Natural killer cell (primary cell): ENCODE data around the gene PDE8B. TPM values are rescaled to one million over a fixed set of nuclear protein-coding genes. Genes with fewer than 3 reads are reported as not detected.

Source experiments
- ATAC-seq, 3 donors: fragments of 150-1000 bp in 2 of 3; fragments of 200-7000 bp in 1 of 3; cut with Tn5 transposase; 1 replicate in 1 of 3; 2 replicates in 2 of 3; pipeline ENCODE4 v1.10.0; 2021; ENCODE audit warnings: mild to moderate bottlenecking in 2 of 3, moderate library complexity in 2 of 3
- DNase-seq, 2 donors: peaks; one replicate each; pipeline versions ENCODE4 v3.0.0 to v3.0.0-alpha.2; 2013 to 2021; ENCODE audit warnings: mixed read lengths in 1 of 2
- H3K27ac ChIP-seq: one replicate; pipeline ENCODE4 v1.5.1; 2013; ENCODE audit warnings: mild to moderate bottlenecking, low read length
- H3K27me3 ChIP-seq: one replicate; pipeline ENCODE4 v1.6.1; 2013; ENCODE audit warnings: low read length; ENCODE audit not compliant: control insufficient read depth, insufficient read depth
- H3K36me3 ChIP-seq: one replicate; pipeline ENCODE4 v1.6.1; 2013; ENCODE audit warnings: low read length; ENCODE audit not compliant: control insufficient read depth, insufficient read depth
- H3K4me1 ChIP-seq: one replicate; pipeline ENCODE4 v1.6.1; 2013; ENCODE audit warnings: low read length; ENCODE audit not compliant: control insufficient read depth, insufficient read depth
- H3K4me3 ChIP-seq: one replicate; pipeline ENCODE4 v1.5.1; 2013; ENCODE audit warnings: low read length
- H3K9me3 ChIP-seq: one replicate; pipeline ENCODE4 v1.6.1; 2013; ENCODE audit warnings: low read length; ENCODE audit not compliant: control insufficient read depth, insufficient read depth
- H3K27ac Mint-ChIP-seq, 2 donors: one replicate each; pipeline ENCODE4 v1.8.0; 2022; ENCODE audit warnings: mild to moderate bottlenecking in 2 of 2, mixed read lengths in 2 of 2, moderate library complexity in 1 of 2
- H3K27me3 Mint-ChIP-seq, 2 donors: one replicate each; pipeline ENCODE4 v1.8.0; 2022; ENCODE audit warnings: low read depth in 2 of 2, mixed read lengths in 2 of 2
- H3K36me3 Mint-ChIP-seq: one replicate; pipeline ENCODE4 v1.8.0; 2022; ENCODE audit warnings: mixed read lengths
- H3K4me1 Mint-ChIP-seq, 2 donors: one replicate each; pipeline ENCODE4 v1.8.0; 2022; ENCODE audit warnings: mixed read lengths in 2 of 2
- H3K4me3 Mint-ChIP-seq: one replicate; pipeline ENCODE4 v1.8.0; 2022; ENCODE audit warnings: mild to moderate bottlenecking, moderate library complexity, mixed read lengths
- H3K9me3 Mint-ChIP-seq, 2 donors: one replicate each; pipeline ENCODE4 v1.8.0; 2022; ENCODE audit warnings: mixed read lengths in 2 of 2
- WGBS: methylation state at CpG from one replicate; pipeline ENCODE4 v1.1.7; 2013; ENCODE audit warnings: missing lambda C conversion rate; ENCODE audit not compliant: insufficient coverage; 5-methylcytosine and 5-hydroxymethylcytosine counted together
- intact Hi-C: fragments of 100-400 bp; cut with micrococcal nuclease; formaldehyde crosslinking; loops from one replicate; pipeline ENCODE4 v1.14.2; 2022
- total RNA-seq, 4 donors: library from RNA; stranded (reverse); fragments of 120-200 nt in 1 of 4; gene quantifications; one replicate each; pipeline versions ENCODE4 v1.2.3 to v1.2.4, GENCODE V29; 2013 to 2022
- TF ChIP-seq, protein P1 (sequence below): fragments of 200-600 bp; IDR thresholded peaks from one replicate; pipeline ENCODE4 v1.8.0; 2022; ENCODE audit warnings: antibody characterized with exemption

The PDE8B gene
- total RNA-seq, 3 donors from 2014 or later (not counting 1 experiment from before 2014, with no cell fraction given): 0.23 to 0.82 TPM; not detected in 1

GRCh38 chr5:77262697-77263096 is 52.2 kb downstream of the PDE8B start:
- Mint-ChIP-seq H3K4me3 (no peak overlapping the region), H3K27me3 (peaks cover 12% of the 10 kb centered on the region in 2 donors), H3K4me1 (no peaks in the 10 kb centered on the region), H3K27ac (no peak overlapping the region), H3K36me3 (no peaks in the 10 kb centered on the region), H3K9me3 (no peaks in the 10 kb centered on the region)
- H3K4me1 ChIP-seq: no peaks in the 10 kb centered on the region
- ATAC-seq: no peak
- no peak overlapping the region for H3K4me3 ChIP-seq
- H3K36me3 ChIP-seq: no peaks in the 10 kb centered on the region
- no peaks in the 10 kb centered on the region for H3K9me3 ChIP-seq
- H3K27me3 ChIP-seq: no peaks in the 10 kb centered on the region
- H3K27ac ChIP-seq: no peak overlapping the region
- intact Hi-C loops: no loop called here
- TF ChIP-seq, protein P1, sequence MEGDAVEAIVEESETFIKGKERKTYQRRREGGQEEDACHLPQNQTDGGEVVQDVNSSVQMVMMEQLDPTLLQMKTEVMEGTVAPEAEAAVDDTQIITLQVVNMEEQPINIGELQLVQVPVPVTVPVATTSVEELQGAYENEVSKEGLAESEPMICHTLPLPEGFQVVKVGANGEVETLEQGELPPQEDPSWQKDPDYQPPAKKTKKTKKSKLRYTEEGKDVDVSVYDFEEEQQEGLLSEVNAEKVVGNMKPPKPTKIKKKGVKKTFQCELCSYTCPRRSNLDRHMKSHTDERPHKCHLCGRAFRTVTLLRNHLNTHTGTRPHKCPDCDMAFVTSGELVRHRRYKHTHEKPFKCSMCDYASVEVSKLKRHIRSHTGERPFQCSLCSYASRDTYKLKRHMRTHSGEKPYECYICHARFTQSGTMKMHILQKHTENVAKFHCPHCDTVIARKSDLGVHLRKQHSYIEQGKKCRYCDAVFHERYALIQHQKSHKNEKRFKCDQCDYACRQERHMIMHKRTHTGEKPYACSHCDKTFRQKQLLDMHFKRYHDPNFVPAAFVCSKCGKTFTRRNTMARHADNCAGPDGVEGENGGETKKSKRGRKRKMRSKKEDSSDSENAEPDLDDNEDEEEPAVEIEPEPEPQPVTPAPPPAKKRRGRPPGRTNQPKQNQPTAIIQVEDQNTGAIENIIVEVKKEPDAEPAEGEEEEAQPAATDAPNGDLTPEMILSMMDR: no peak
- 100% methylated on average over 1 of the region's 1 CpG for WGBS
- no peak for DNase-seq

DNA sequence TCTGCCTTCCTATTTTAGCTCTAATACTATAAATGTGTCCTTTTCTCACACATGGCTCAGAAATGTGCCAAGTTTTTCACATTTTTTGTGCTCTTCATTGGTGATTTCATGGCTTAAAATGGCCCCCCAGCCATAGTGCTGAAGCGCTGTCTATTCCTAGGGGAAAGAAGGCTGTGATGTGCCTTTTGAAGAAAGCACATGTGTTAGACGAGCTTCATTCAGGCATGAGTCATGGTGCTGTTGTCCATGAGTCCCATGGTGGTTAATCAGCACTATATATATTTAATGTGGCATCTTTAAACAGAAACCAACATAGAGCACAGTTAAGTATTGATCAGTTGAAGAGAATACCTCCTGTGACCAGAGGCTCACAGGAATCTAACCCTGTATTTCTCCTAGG is 55.8 kb downstream of the PDE8B start:
- Histone ChIP-seq H3K36me3 (no peaks in the 10 kb centered on the region), H3K9me3 (no peaks in the 10 kb centered on the region), H3K4me3 (no peak overlapping the region), H3K27ac (no peak overlapping the region), H3K4me1 (no peaks in the 10 kb centered on the region), H3K27me3 (no peaks in the 10 kb centered on the region)
- Mint-ChIP-seq H3K4me3 (no peak overlapping the region), H3K36me3 (no peaks in the 10 kb centered on the region), H3K27ac (no peak overlapping the region), H3K27me3 (peaks cover 0 to 13% of the 10 kb centered on the region in 2 donors), H3K9me3 (no peaks in the 10 kb centered on the region), H3K4me1 (no peaks in the 10 kb centered on the region)
- TF ChIP-seq, protein P1: no peak
- DNase-seq (no peak), ATAC-seq (no peak)
- WGBS: 100% methylated on average over 2 of the region's 2 CpGs
- intact Hi-C loops: no loop called here

DNA sequence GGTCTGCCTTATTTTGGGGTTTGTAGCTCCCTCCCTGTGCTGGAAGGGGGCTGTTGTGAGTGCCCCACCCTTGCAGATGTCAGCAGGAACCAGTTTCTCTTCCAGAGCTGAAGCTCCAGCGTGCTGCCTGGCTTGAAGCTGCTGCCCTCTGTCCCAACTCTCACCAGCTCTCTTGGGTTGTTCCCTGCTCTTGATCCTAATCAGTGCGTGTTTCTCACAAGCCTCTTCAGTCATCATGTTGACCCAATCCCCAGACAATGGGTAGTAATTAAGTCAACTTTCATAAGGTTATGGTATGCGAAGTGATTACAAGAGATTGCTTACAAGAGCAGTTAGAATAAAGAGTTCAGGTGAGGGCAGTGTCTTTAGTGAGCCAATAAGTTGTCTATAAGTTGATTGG is 57.0 kb downstream of the PDE8B start:
- TF ChIP-seq, protein P1: no peak
- WGBS: 86% methylated on average over 3 of the region's 3 CpGs
- Histone ChIP-seq H3K4me3 (no peak overlapping the region), H3K36me3 (no peaks in the 10 kb centered on the region), H3K27me3 (no peaks in the 10 kb centered on the region), H3K27ac (no peak overlapping the region), H3K4me1 (no peaks in the 10 kb centered on the region), H3K9me3 (no peaks in the 10 kb centered on the region)
- no peaks in the 10 kb centered on the region for H3K36me3 Mint-ChIP-seq
- intact Hi-C loops: no loop called here
- H3K4me3 Mint-ChIP-seq: no peak overlapping the region
- ATAC-seq (no peak), DNase-seq (no peak)
- no peaks in the 10 kb centered on the region for H3K9me3 Mint-ChIP-seq
- no peaks in the 10 kb centered on the region for H3K4me1 Mint-ChIP-seq
- no peak overlapping the region for H3K27ac Mint-ChIP-seq
- peaks cover 1 to 13% of the 10 kb centered on the region in 2 donors for H3K27me3 Mint-ChIP-seq

GRCh38 chr5:77272206-77272605 is 61.7 kb downstream of the PDE8B start:
- Mint-ChIP-seq H3K36me3 (no peaks in the 10 kb centered on the region), H3K4me1 (no peaks in the 10 kb centered on the region), H3K27me3 (peaks cover 6 to 13% of the 10 kb centered on the region in 2 donors), H3K9me3 (no peaks in the 10 kb centered on the region), H3K27ac (no peak overlapping the region), H3K4me3 (no peak overlapping the region)
- H3K27ac ChIP-seq: no peak overlapping the region
- H3K4me1 ChIP-seq: no peaks in the 10 kb centered on the region
- intact Hi-C loops: no loop called here
- WGBS: 65% methylated on average over 1 of the region's 1 CpG
- no peaks in the 10 kb centered on the region for H3K36me3 ChIP-seq
- no peaks in the 10 kb centered on the region for H3K9me3 ChIP-seq
- DNase-seq: no peak
- no peak for ATAC-seq
- H3K27me3 ChIP-seq: no peaks in the 10 kb centered on the region
- TF ChIP-seq, protein P1: no peak
- H3K4me3 ChIP-seq: no peak overlapping the region
